Colonic mucosa (tissue), 4 donors: Measurements from ENCODE around the gene ARID4B. TPM values are rescaled to one million over a fixed set of nuclear protein-coding genes. Genes with fewer than 3 reads are reported as not detected.

Experiments used
- DNase-seq: peaks from one replicate; pipeline ENCODE4 v3.0.0-alpha.2; 2020
- H3K27ac ChIP-seq: fragments of 200-600 bp; one replicate; pipeline ENCODE4 v1.8.0; 2021
- H3K27me3 ChIP-seq: fragments of 200-600 bp; one replicate; pipeline ENCODE4 v1.8.0; 2021
- H3K36me3 ChIP-seq: fragments of 200-600 bp; one replicate; pipeline ENCODE4 v1.8.0; 2021
- H3K4me1 ChIP-seq: fragments of 200-600 bp; one replicate; pipeline ENCODE4 v1.8.0; 2021; ENCODE audit warnings: mild to moderate bottlenecking
- H3K4me3 ChIP-seq: fragments of 200-600 bp; one replicate; pipeline ENCODE4 v1.8.0; 2021
- H3K9ac ChIP-seq, 2 donors: one replicate each; pipeline ENCODE4 v1.7.0; 2013; ENCODE audit warnings: control low read depth in 2 of 2, low read depth in 2 of 2, low read length in 2 of 2
- H3K9me3 ChIP-seq: fragments of 200-600 bp; one replicate; pipeline ENCODE4 v1.8.0; 2021
- CTCF ChIP-seq: fragments of 200-600 bp; IDR thresholded peaks from one replicate; pipeline ENCODE4 v1.8.0; 2022; ENCODE audit warnings: antibody characterized with exemption, mild to moderate bottlenecking
- intact Hi-C: fragments of 100-400 bp; cut with DNase I; formaldehyde crosslinking; loops from one replicate; pipeline ENCODE4 v1.14.1; 2022
- total RNA-seq, 2 donors: library from RNA; stranded (reverse); fragmentation: NEBNext Ultra II Directional in 1 of 2; extraction: Animal tissue kit (Norgen Biotek cat#: 25700) in 1 of 2; gene quantifications; one replicate each; pipeline ENCODE4 v1.2.1, GENCODE V29; 2021
- donor health status: healthy.
- donor health status: DM: no; HTN: no; CAD: no.
- donor health status: DM: no; HTN: no; CAD: no.

The ARID4B gene
- 10 to 100 TPM; 27.0 to 31.0 TPM for total RNA-seq

GRCh38 chr1:235327559-235328270, at the start of gene ARID4B:
Gene ARID4B (minus strand): TSS chr1:235328179. CDS start chr1:235326919, 1,260 bp downstream.
- H3K4me1 ChIP-seq = peaks cover 5% of the 10 kb centered on the region
- intact Hi-C loops = no loop called here
- DNase-seq = no peak

GRCh38 chr1:235375919-235376605, 48.1 kb upstream of the ARID4B start:
- Histone ChIP-seq H3K27me3 (no peaks in the 10 kb centered on the region), H3K4me3 (no peak overlapping the region), H3K4me1 (no peaks in the 10 kb centered on the region), H3K9me3 (no peaks in the 10 kb centered on the region), H3K9ac (no peak overlapping the region), H3K27ac (no peak overlapping the region), H3K36me3 (no peaks in the 10 kb centered on the region)
- intact Hi-C loops = no loop called here
- TF ChIP-seq CTCF = no peak
- no peak for DNase-seq

More at GRCh38 chr1:235327559-235328270, at the start of gene ARID4B:
- H3K27me3 ChIP-seq = no peaks in the 10 kb centered on the region
- no peaks in the 10 kb centered on the region for H3K36me3 ChIP-seq
- no peak for TF ChIP-seq CTCF
- H3K9me3 ChIP-seq = no peaks in the 10 kb centered on the region
- peak within 1 kb of the TSS; percentile 96 to 98 for H3K9ac ChIP-seq
- H3K4me3 ChIP-seq = peak within 1 kb of the TSS; percentile 93
- H3K27ac ChIP-seq = peak within 1 kb of the TSS; percentile 99

GRCh38 chr1:235369802-235370201, 41.8 kb upstream of the ARID4B start:
- Histone ChIP-seq H3K9ac (no peak overlapping the region), H3K27ac (no peak overlapping the region), H3K4me1 (no peaks in the 10 kb centered on the region), H3K9me3 (no peaks in the 10 kb centered on the region), H3K36me3 (no peaks in the 10 kb centered on the region), H3K4me3 (no peak overlapping the region), H3K27me3 (no peaks in the 10 kb centered on the region)
- intact Hi-C loops = no loop called here
- TF ChIP-seq CTCF = no peak
- DNase-seq = no peak

- DNase-seq = no peak
- no peaks in the 10 kb centered on the region for H3K27me3 ChIP-seq
- no peaks in the 10 kb centered on the region for H3K9me3 ChIP-seq
- no peak for TF ChIP-seq CTCF
- no peaks in the 10 kb centered on the region for H3K4me1 ChIP-seq
- H3K4me3 ChIP-seq = peak overlapping the region; percentile 81
- no peak overlapping the region for H3K9ac ChIP-seq
- no peak overlapping the region for H3K27ac ChIP-seq
- intact Hi-C loops = no loop called here
- H3K36me3 ChIP-seq = no peaks in the 10 kb centered on the region
Observed at GRCh38 chr1:235368428-235368827, 40.4 kb upstream of the ARID4B start.

GRCh38 chr1:235367000-235367908, 39.3 kb upstream of the ARID4B start, which contains the start of gene TBCE:
Gene TBCE (plus strand): TSS chr1:235367427. CDS start chr1:235380050, 12,623 bp downstream.
- peak; percentile 98 for DNase-seq
- H3K27me3 ChIP-seq = no peaks in the 10 kb centered on the region
- no peak for TF ChIP-seq CTCF
- intact Hi-C loops = no loop called here
- peak within 1 kb of the TSS; percentile 85 for H3K9ac ChIP-seq
- H3K9me3 ChIP-seq = no peaks in the 10 kb centered on the region
- no peaks in the 10 kb centered on the region for H3K36me3 ChIP-seq
- no peaks in the 10 kb centered on the region for H3K4me1 ChIP-seq
- peak within 1 kb of the TSS; percentile 88 for H3K27ac ChIP-seq
- peak within 1 kb of the TSS; percentile 81 for H3K4me3 ChIP-seq
